Measurements from ENCODE around the gene CYSLTR2.

CYSLTR2 gene

GRCh38 chr13:48723168-48723567, 69.4 kb downstream of the CYSLTR2 start:
- H3K4me3 ChIP-seq (ENCODE audit: low read depth, low read length): no peak overlapping the region
- no peak for DNase-seq (ENCODE audit: low read depth)
- no peak for TF ChIP-seq CTCF (IDR thresholded peaks at IDR 0.05; ENCODE audit: low read depth, low read length, missing control alignments)

GRCh38 chr13:48725271-48725670, 71.5 kb downstream of the CYSLTR2 start:
- DNase-seq (ENCODE audit: low read depth): no peak
- no peak overlapping the region for H3K4me3 ChIP-seq (ENCODE audit: low read depth, low read length)
- no peak for TF ChIP-seq CTCF (IDR thresholded peaks at IDR 0.05; ENCODE audit: low read depth, low read length, missing control alignments)

GRCh38 chr13:48726711-48727110, 73.0 kb downstream of the CYSLTR2 start:
- H3K4me3 ChIP-seq (ENCODE audit: low read depth, low read length): no peak overlapping the region
- no peak for DNase-seq (ENCODE audit: low read depth)
- TF ChIP-seq CTCF (IDR thresholded peaks at IDR 0.05; ENCODE audit: low read depth, low read length, missing control alignments): no peak

- H3K4me3 ChIP-seq (ENCODE audit: low read depth, low read length): no peak overlapping the region
- DNase-seq (ENCODE audit: low read depth): no peak
These were observed 73.7 kb downstream of the CYSLTR2 start for GRCh38 chr13:48727241-48728011.

GRCh38 chr13:48728226-48728625, 74.5 kb downstream of the CYSLTR2 start:
- no peak for DNase-seq (ENCODE audit: low read depth)
- no peak for TF ChIP-seq CTCF (IDR thresholded peaks at IDR 0.05; ENCODE audit: low read depth, low read length, missing control alignments)
- H3K4me3 ChIP-seq (ENCODE audit: low read depth, low read length): no peak overlapping the region

More at GRCh38 chr13:48727241-48728011, 73.7 kb downstream of the CYSLTR2 start:
- TF ChIP-seq CTCF (IDR thresholded peaks at IDR 0.05; ENCODE audit: low read depth, low read length, missing control alignments): no peak

GRCh38 chr13:48728876-48729275, 75.1 kb downstream of the CYSLTR2 start:
- no peak for DNase-seq (ENCODE audit: low read depth)
- no peak overlapping the region for H3K4me3 ChIP-seq (ENCODE audit: low read depth, low read length)
- TF ChIP-seq CTCF (IDR thresholded peaks at IDR 0.05; ENCODE audit: low read depth, low read length, missing control alignments): no peak

GRCh38 chr13:48729856-48730255, 76.1 kb downstream of the CYSLTR2 start:
- DNase-seq (ENCODE audit: low read depth): no peak
- no peak overlapping the region for H3K4me3 ChIP-seq (ENCODE audit: low read depth, low read length)
- no peak for TF ChIP-seq CTCF (IDR thresholded peaks at IDR 0.05; ENCODE audit: low read depth, low read length, missing control alignments)
